Stimulated activated memory B cell treated with anti-CD40 and anti-IgM and Interleukin-4, amounts not matched to agents 10 μg/mL and 1 μg/mL and 100 μg/mL, for 72 hours (primary cell): Measurements from ENCODE around the gene TDRD9.

Experiments used
- ATAC-seq: fragments of 150-1000 bp; cut with Tn5 transposase; 2 replicates; pipeline ENCODE4 v1.10.0; 2021
- H3K27ac Mint-ChIP-seq: one replicate; pipeline ENCODE4 v1.8.0; 2022; ENCODE audit warnings: mild to moderate bottlenecking, mixed read lengths
- H3K27me3 Mint-ChIP-seq: one replicate; pipeline ENCODE4 v1.8.0; 2022; ENCODE audit warnings: mixed read lengths
- H3K36me3 Mint-ChIP-seq: one replicate; pipeline ENCODE4 v1.8.0; 2022; ENCODE audit warnings: mixed read lengths
- H3K4me1 Mint-ChIP-seq: one replicate; pipeline ENCODE4 v1.8.0; 2022; ENCODE audit warnings: mixed read lengths
- H3K4me3 Mint-ChIP-seq: one replicate; pipeline ENCODE4 v1.8.0; 2022; ENCODE audit warnings: mild to moderate bottlenecking, moderate library complexity, mixed read lengths
- H3K9me3 Mint-ChIP-seq: one replicate; pipeline ENCODE4 v1.8.0; 2022; ENCODE audit warnings: mixed read lengths

Gene TDRD9

GRCh38 chr14:104011824-104012517, 83.7 kb downstream of the TDRD9 start:
- H3K36me3 Mint-ChIP-seq = no peaks in the 10 kb centered on the region
- no peak overlapping the region for H3K4me3 Mint-ChIP-seq
- peaks cover 9% of the 10 kb centered on the region for H3K27me3 Mint-ChIP-seq
- ATAC-seq = no peak
- no peaks in the 10 kb centered on the region for H3K4me1 Mint-ChIP-seq
- H3K27ac Mint-ChIP-seq = no peak overlapping the region
- no peaks in the 10 kb centered on the region for H3K9me3 Mint-ChIP-seq

DNA sequence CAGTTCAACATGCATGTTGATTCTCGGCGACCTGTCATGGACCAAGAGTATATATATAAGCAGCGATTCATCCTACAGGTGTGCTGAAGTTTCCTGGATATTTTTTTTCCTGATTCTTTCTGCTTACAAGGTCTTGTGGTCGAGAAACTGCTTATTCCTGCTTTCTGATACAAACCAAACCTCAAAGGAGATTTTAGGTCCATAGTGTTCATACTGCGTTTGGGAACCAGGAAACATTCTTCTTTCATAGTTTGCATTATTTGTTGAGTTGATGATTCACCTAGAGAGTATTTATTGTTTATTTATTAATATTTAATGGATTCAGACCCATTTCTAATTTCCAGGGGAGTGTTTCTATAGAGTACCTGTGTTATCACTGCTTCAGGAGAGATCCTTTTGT, 86.5 kb downstream of the TDRD9 start:
- H3K4me1 Mint-ChIP-seq = no peaks in the 10 kb centered on the region
- no peak for ATAC-seq
- H3K27me3 Mint-ChIP-seq = peaks cover 15% of the 10 kb centered on the region
- H3K4me3 Mint-ChIP-seq = no peak overlapping the region
- no peak overlapping the region for H3K27ac Mint-ChIP-seq
- no peaks in the 10 kb centered on the region for H3K36me3 Mint-ChIP-seq
- no peaks in the 10 kb centered on the region for H3K9me3 Mint-ChIP-seq

- Mint-ChIP-seq H3K27me3 (peaks cover 31% of the 10 kb centered on the region), H3K36me3 (no peaks in the 10 kb centered on the region), H3K27ac (no peak overlapping the region), H3K4me3 (no peak overlapping the region), H3K4me1 (no peaks in the 10 kb centered on the region), H3K9me3 (no peaks in the 10 kb centered on the region)
- ATAC-seq = no peak
These were observed 88.8 kb downstream of the TDRD9 start for GRCh38 chr14:104016873-104017650.

- Mint-ChIP-seq H3K4me1 (no peaks in the 10 kb centered on the region), H3K27ac (no peak overlapping the region), H3K4me3 (no peak overlapping the region), H3K9me3 (no peaks in the 10 kb centered on the region), H3K36me3 (no peaks in the 10 kb centered on the region), H3K27me3 (peaks cover 38% of the 10 kb centered on the region)
- no peak for ATAC-seq
These were observed 90.8 kb downstream of the TDRD9 start for GRCh38 chr14:104019029-104019428.

GRCh38 chr14:104019806-104020205, 91.5 kb downstream of the TDRD9 start:
- Mint-ChIP-seq H3K4me3 (no peak overlapping the region), H3K9me3 (no peaks in the 10 kb centered on the region), H3K27me3 (peaks cover 38% of the 10 kb centered on the region), H3K4me1 (no peaks in the 10 kb centered on the region), H3K27ac (no peak overlapping the region), H3K36me3 (no peaks in the 10 kb centered on the region)
- ATAC-seq = no peak

GRCh38 chr14:104020471-104020870, 92.2 kb downstream of the TDRD9 start:
- Mint-ChIP-seq H3K4me1 (no peaks in the 10 kb centered on the region), H3K27me3 (peaks cover 36% of the 10 kb centered on the region), H3K36me3 (no peaks in the 10 kb centered on the region)

DNA sequence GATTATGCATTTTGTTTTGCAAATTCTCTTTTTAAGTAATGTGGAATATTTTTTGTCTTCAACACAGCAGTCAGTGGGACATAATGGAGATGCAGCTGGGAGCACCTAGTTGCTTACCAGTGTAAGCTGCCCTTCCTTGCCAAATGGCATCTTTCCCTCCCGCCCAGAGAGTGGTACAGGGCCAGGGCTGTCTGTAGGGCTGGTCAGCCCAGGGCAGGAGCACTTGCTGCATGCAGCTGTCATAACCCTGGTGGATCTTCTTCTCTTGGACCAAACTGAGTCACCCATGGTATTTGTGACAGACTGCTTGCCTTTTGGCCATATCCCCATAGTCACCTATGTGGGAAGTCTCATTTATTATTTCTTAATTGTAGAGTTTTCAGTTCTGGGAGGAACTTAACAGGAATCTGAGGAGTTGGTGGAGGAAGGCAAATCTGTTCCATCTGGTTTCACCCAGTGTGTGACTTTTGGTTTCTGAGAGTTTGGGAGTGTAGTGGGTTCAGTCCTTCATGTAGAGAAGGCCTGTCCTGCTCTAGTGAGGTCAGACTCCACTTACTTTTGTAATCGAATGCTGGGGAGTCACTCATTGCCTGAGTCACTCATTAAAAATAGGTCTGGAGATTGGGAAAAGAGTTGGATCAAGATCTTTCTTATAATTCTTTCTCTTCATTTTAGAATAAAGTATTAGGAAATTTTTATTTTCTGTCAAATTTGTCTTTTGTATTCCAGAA, 95.2 kb downstream of the TDRD9 start:
- Mint-ChIP-seq H3K9me3 (no peaks in the 10 kb centered on the region), H3K36me3 (no peaks in the 10 kb centered on the region), H3K4me3 (no peak overlapping the region), H3K27me3 (peaks cover 41% of the 10 kb centered on the region), H3K4me1 (no peaks in the 10 kb centered on the region), H3K27ac (no peak overlapping the region)
- ATAC-seq = no peak

More at GRCh38 chr14:104020471-104020870, 92.2 kb downstream of the TDRD9 start:
- ATAC-seq = no peak
- Mint-ChIP-seq H3K9me3 (no peaks in the 10 kb centered on the region), H3K27ac (no peak overlapping the region), H3K4me3 (no peak overlapping the region)

DNA sequence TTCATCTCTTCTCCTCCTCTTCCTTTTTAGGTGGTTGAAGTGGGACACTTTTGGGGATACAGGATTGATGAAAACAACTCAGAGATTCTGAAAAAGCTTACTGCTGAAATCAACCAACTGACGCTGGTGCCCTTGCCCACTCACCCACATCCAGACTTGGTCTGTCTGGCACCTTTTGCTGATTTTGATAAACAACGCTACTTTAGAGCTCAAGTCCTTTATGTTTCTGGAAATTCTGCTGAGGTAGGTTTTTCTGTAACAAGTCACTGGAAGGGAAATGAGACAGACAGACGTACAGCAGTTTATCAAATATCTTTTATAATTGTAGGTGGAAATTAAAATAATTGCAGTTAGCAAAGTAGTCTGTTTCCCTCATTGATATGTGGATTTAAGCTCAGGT, 97.3 kb downstream of the TDRD9 start:
- Mint-ChIP-seq H3K36me3 (no peaks in the 10 kb centered on the region), H3K4me3 (no peak overlapping the region), H3K9me3 (no peaks in the 10 kb centered on the region), H3K27ac (no peak overlapping the region), H3K27me3 (peaks cover 41% of the 10 kb centered on the region), H3K4me1 (no peaks in the 10 kb centered on the region)
- no peak for ATAC-seq

- Mint-ChIP-seq H3K27ac (no peak overlapping the region), H3K4me3 (no peak overlapping the region), H3K4me1 (no peaks in the 10 kb centered on the region), H3K36me3 (no peaks in the 10 kb centered on the region), H3K27me3 (peaks cover 36% of the 10 kb centered on the region), H3K9me3 (no peaks in the 10 kb centered on the region)
- ATAC-seq = no peak
These were observed 97.8 kb downstream of the TDRD9 start for GRCh38 chr14:104026024-104026423.

DNA sequence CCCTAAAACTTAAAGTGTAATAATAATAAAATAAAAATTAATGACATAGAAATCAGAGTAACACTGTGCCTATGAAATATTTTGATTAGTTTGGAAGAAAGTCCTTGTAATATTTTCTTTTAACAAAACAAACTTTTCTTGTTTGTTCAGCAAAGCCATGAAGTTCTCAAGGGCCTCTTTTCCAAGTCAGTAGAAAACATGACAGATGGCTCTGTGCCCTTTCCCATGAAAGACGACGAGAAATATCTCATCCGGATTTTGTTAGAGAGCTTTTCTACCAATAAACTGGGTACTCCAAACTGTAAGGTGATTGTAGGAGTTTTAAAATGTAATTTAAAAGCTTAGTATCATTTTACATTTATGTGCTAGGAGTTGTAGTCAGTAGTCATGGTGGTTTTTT, 102.7 kb downstream of the TDRD9 start:
- H3K36me3 Mint-ChIP-seq = no peaks in the 10 kb centered on the region
- H3K27ac Mint-ChIP-seq = no peak overlapping the region
- no peaks in the 10 kb centered on the region for H3K4me1 Mint-ChIP-seq
- ATAC-seq = no peak
- H3K4me3 Mint-ChIP-seq = no peak overlapping the region
- H3K27me3 Mint-ChIP-seq = peaks cover 45% of the 10 kb centered on the region
- H3K9me3 Mint-ChIP-seq = no peaks in the 10 kb centered on the region

DNA sequence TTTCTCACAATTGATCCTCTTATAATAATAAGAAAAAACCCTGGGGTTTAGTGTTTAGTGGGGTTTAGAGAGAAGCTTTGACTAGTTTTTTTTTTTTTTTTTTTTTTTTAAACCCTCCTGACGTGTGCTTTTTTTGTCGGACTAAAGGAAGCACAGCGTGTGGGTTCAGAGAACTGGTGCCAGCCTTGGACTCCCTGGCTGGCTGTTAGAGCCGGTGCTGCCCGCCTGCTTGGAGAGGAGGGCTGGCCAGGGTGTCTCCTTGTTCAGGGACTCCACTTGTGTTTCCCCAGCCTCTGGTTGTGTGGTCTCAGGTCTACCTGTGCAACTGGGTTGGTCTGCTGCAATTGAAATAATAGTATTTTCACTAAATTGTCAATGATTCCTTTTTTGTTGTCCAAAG, 103.1 kb downstream of the TDRD9 start:
- no peaks in the 10 kb centered on the region for H3K9me3 Mint-ChIP-seq
- no peak overlapping the region for H3K27ac Mint-ChIP-seq
- no peak for ATAC-seq
- H3K36me3 Mint-ChIP-seq = no peaks in the 10 kb centered on the region
- peaks cover 45% of the 10 kb centered on the region for H3K27me3 Mint-ChIP-seq
- H3K4me1 Mint-ChIP-seq = no peaks in the 10 kb centered on the region
- no peak overlapping the region for H3K4me3 Mint-ChIP-seq

GRCh38 chr14:104034976-104035699, 106.9 kb downstream of the TDRD9 start:
- Mint-ChIP-seq H3K27me3 (peaks cover 30% of the 10 kb centered on the region), H3K27ac (no peak overlapping the region)
- ATAC-seq = no peak

GRCh38 chr14:104036212-104036611, 108.0 kb downstream of the TDRD9 start:
- Mint-ChIP-seq H3K27ac (no peak overlapping the region), H3K36me3 (no peaks in the 10 kb centered on the region), H3K27me3 (peaks cover 38% of the 10 kb centered on the region), H3K9me3 (no peaks in the 10 kb centered on the region), H3K4me1 (no peaks in the 10 kb centered on the region), H3K4me3 (no peak overlapping the region)
- no peak for ATAC-seq

More at GRCh38 chr14:104034976-104035699, 106.9 kb downstream of the TDRD9 start:
- Mint-ChIP-seq H3K36me3 (no peaks in the 10 kb centered on the region), H3K4me3 (no peak overlapping the region), H3K4me1 (no peaks in the 10 kb centered on the region), H3K9me3 (no peaks in the 10 kb centered on the region)

GRCh38 chr14:104037074-104037473, 108.8 kb downstream of the TDRD9 start:
- Mint-ChIP-seq H3K27me3 (peaks cover 43% of the 10 kb centered on the region), H3K9me3 (no peaks in the 10 kb centered on the region), H3K27ac (no peak overlapping the region), H3K4me3 (no peak overlapping the region), H3K4me1 (no peaks in the 10 kb centered on the region), H3K36me3 (no peaks in the 10 kb centered on the region)
- ATAC-seq = no peak

- H3K27me3 Mint-ChIP-seq = peaks cover 35% of the 10 kb centered on the region
- H3K27ac Mint-ChIP-seq = no peak overlapping the region
- no peak overlapping the region for H3K4me3 Mint-ChIP-seq
- no peaks in the 10 kb centered on the region for H3K9me3 Mint-ChIP-seq
- no peaks in the 10 kb centered on the region for H3K36me3 Mint-ChIP-seq
- ATAC-seq = no peak
- no peaks in the 10 kb centered on the region for H3K4me1 Mint-ChIP-seq
These were observed 109.6 kb downstream of the TDRD9 start for GRCh38 chr14:104037903-104038302.
